Activated CD8-positive, alpha-beta memory T cell treated with anti-CD3 and anti-CD28 coated beads, Interleukin-2, amount 10 ng/mL, durations not matched to agents 7 days and 5 days (primary cell): ENCODE results near the gene DIS3L. TPM values are rescaled to one million over a fixed set of nuclear protein-coding genes. Genes with fewer than 3 reads are reported as not detected.

ENCODE experiments used
- ATAC-seq: fragments of 150-1000 bp; cut with Tn5 transposase; one replicate; pipeline ENCODE4 v1.10.0; 2021; ENCODE audit warnings: moderate library complexity
- CTCF ChIA-PET: fragments of 350-600 bp; sonication (Branson Sonifier 250); formaldehyde crosslinking; loops from one replicate; lab custom pipeline; 2021; ENCODE audit warnings: antibody characterized with exemption; lab: Charles Lee
- DNase-seq: peaks from one replicate; pipeline ENCODE4 v3.0.0-alpha.2; 2020
- H3K27ac Mint-ChIP-seq: one replicate; pipeline ENCODE4 v1.8.0; 2021; ENCODE audit warnings: mild to moderate bottlenecking, mixed read lengths
- H3K27me3 Mint-ChIP-seq: one replicate; pipeline ENCODE4 v1.8.0; 2021; ENCODE audit warnings: mixed read lengths
- H3K36me3 Mint-ChIP-seq: one replicate; pipeline ENCODE4 v1.8.0; 2021; ENCODE audit warnings: mild to moderate bottlenecking, mixed read lengths
- H3K4me1 Mint-ChIP-seq: one replicate; pipeline ENCODE4 v1.8.0; 2021; ENCODE audit warnings: mixed read lengths
- H3K4me3 Mint-ChIP-seq: one replicate; pipeline ENCODE4 v1.8.0; 2021; ENCODE audit warnings: mild to moderate bottlenecking, moderate library complexity, mixed read lengths
- H3K9me3 Mint-ChIP-seq: one replicate; pipeline ENCODE4 v1.8.0; 2022; ENCODE audit warnings: low read depth, mixed read lengths
- total RNA-seq, 2 experiments: library from RNA; stranded (reverse); gene quantifications; one replicate each; pipeline ENCODE4 v1.2.3, GENCODE V29; 2021

The DIS3L gene
- total RNA-seq, 2 experiments from 2014 or later, result 20.7 to 22.9 TPM

- ATAC-seq, result no peak
These were observed 5.3 kb upstream of the DIS3L start for GRCh38 chr15:66288093-66288492.

DNA sequence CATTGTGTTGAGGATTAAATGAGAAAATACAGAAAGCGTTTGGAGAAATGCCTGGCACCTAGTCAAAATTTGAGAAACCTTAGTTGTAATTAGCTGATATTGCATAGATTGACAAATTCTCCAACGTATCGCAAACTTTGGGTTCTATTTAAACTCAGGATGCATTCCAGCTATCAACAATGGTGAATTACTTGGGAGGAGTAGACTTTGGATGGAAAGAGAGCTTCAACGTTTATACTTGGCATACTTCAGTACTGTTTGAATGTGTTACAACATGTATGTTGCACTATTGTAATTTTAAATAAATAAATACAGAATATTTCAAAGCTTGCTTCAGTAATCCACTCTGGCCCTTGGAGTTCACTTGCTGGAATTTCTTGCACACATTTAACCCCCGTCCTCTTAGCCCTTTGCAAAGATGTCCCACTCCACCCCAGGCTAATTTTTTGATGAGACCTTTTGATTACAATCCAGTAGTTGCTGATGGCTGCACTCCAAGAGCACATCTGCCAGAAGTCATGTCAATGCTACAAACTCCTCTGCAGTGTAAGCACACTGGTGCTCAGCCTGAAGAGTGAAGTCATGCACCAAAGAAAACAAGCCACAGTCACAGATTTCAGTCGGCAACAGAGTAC is 4.7 kb upstream of the DIS3L start:
- H3K27ac Mint-ChIP-seq, result no peak overlapping the region
- no peak for DNase-seq
- H3K36me3 Mint-ChIP-seq, result no peaks in the 10 kb centered on the region
- H3K4me1 Mint-ChIP-seq, result peaks cover 22% of the 10 kb centered on the region
- ATAC-seq, result no peak
- no peaks in the 10 kb centered on the region for H3K9me3 Mint-ChIP-seq
- CTCF ChIA-PET, result interaction anchor here (0.6 to 2.8 kb wide), 8 partner anchors 9 to 772 kb away, joined by 3 to 16 read pairs (median 4); partner anchors contain the start of gene SNAPC5
- no peaks in the 10 kb centered on the region for H3K27me3 Mint-ChIP-seq
- H3K4me3 Mint-ChIP-seq, result no peak overlapping the region

More at GRCh38 chr15:66288093-66288492, 5.3 kb upstream of the DIS3L start:
- H3K9me3 Mint-ChIP-seq, result no peaks in the 10 kb centered on the region
- peaks cover 22% of the 10 kb centered on the region for H3K4me1 Mint-ChIP-seq
- H3K4me3 Mint-ChIP-seq, result no peak overlapping the region
- CTCF ChIA-PET, result interaction anchor here (0.6 to 2.8 kb wide), 10 partner anchors 9 to 771 kb away, joined by 3 to 16 read pairs (median 4); partner anchors contain the start of gene SNAPC5
- no peak for DNase-seq
- no peak overlapping the region for H3K27ac Mint-ChIP-seq
- H3K36me3 Mint-ChIP-seq, result no peaks in the 10 kb centered on the region
- no peaks in the 10 kb centered on the region for H3K27me3 Mint-ChIP-seq

DNA sequence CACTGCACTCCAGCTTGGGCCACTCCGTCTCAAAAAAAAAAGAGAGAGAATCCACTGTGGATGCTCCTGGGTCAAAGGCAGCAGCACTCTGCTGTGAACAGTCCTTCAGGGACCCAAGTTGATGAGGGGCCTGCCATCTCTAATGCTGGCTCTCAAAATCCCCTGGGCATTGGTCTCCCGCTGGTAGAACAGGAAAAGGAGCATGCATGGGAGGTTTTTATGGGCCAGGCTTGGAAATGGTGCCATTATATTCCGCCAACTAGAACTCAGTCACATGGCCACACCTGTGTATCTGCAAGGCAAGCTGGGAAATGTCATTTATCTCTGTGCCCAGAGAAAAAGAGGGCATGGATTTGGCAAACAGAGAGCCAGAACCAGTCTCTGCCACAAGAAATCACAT is 3.4 kb upstream of the DIS3L start:
- ATAC-seq (no peak), DNase-seq (no peak)
- H3K9me3 Mint-ChIP-seq, result no peaks in the 10 kb centered on the region
- peaks cover 32% of the 10 kb centered on the region for H3K4me1 Mint-ChIP-seq
- no peaks in the 10 kb centered on the region for H3K36me3 Mint-ChIP-seq
- CTCF ChIA-PET, result interaction anchor here (0.9 kb wide), 1 partner anchor 209 kb away, joined by 4 read pairs; no protein-coding TSS in a partner anchor
- H3K27ac Mint-ChIP-seq, result no peak overlapping the region
- no peak overlapping the region for H3K4me3 Mint-ChIP-seq
- H3K27me3 Mint-ChIP-seq, result no peaks in the 10 kb centered on the region

GRCh38 chr15:66290518-66290917 is 2.9 kb upstream of the DIS3L start:
- Mint-ChIP-seq H3K9me3 (no peaks in the 10 kb centered on the region), H3K27ac (no peak overlapping the region), H3K27me3 (no peaks in the 10 kb centered on the region), H3K36me3 (peaks cover 1% of the 10 kb centered on the region), H3K4me3 (no peak overlapping the region), H3K4me1 (peaks cover 33% of the 10 kb centered on the region)
- CTCF ChIA-PET, result interaction anchor here (0.9 kb wide), 1 partner anchor 209 kb away, joined by 4 read pairs; no protein-coding TSS in a partner anchor
- DNase-seq (peak; percentile 63), ATAC-seq (no peak)

GRCh38 chr15:66291816-66292570 is 1.4 kb upstream of the DIS3L start:
- CTCF ChIA-PET, result interaction anchor here (0.6 to 2.1 kb wide), 5 partner anchors 39 to 784 kb away, joined by 3 to 16 read pairs (median 3); partner anchors contain the start of gene SNAPC5
- Mint-ChIP-seq H3K4me3 (peak overlapping the region; percentile 77), H3K4me1 (peaks cover 36% of the 10 kb centered on the region), H3K9me3 (no peaks in the 10 kb centered on the region), H3K36me3 (peaks cover 7% of the 10 kb centered on the region), H3K27me3 (no peaks in the 10 kb centered on the region), H3K27ac (peak overlapping the region; percentile 85)
- DNase-seq (no peak), ATAC-seq (no peak)

DNA sequence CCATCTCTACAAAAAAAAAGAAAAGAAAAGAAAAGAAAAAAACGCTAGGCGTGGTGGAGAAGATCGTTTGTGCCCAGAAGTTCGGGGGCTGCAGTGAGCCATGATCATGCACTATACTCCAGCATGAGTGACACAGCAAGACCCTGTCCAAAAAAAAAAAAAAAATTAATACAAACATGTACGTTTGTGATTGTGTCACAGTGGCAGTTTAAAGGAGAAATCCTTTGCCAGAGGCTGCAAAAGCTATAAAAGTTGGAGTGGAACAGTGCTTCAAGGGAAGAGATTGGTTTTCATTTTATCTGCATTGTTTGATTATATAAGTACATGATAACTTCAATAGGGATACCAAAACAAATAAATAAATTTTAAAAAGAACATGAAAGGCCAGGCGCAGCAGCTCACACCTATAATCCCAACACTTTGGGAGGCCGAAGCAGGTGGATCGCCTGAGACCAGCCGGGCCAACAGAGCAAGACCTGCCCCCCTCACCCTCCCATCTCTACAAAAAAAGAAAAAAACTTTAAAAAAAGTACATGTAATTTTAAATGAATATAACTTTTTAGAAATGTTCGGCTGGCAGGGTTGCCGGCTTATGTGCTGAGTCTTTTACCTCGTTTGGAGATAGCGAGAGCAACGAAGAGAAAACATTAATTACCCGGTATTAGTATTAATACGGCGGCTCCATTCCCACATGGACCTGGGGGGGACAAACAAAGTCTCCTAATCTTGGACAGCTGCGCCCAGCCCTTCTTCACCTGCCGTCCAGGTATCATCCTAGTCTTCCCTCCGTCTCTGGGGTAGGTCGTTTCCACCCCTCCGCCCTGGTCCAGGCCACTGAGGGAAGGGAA is 573 bp upstream of the DIS3L start:
- peak overlapping the region; percentile 77 for H3K4me3 Mint-ChIP-seq
- H3K4me1 Mint-ChIP-seq, result peaks cover 39% of the 10 kb centered on the region
- H3K36me3 Mint-ChIP-seq, result peaks cover 10% of the 10 kb centered on the region
- H3K27ac Mint-ChIP-seq, result peak overlapping the region; percentile 85
- ATAC-seq (no peak), DNase-seq (no peak)
- no peaks in the 10 kb centered on the region for H3K9me3 Mint-ChIP-seq
- H3K27me3 Mint-ChIP-seq, result no peaks in the 10 kb centered on the region
- CTCF ChIA-PET, result interaction anchor here (0.6 to 2.4 kb wide), 9 partner anchors 9 to 785 kb away, joined by 3 to 23 read pairs (median 4); partner anchors contain the start of gene SNAPC5

- peaks cover 13% of the 10 kb centered on the region for H3K36me3 Mint-ChIP-seq
- H3K27ac Mint-ChIP-seq, result peak overlapping the region; percentile 89
- CTCF ChIA-PET, result interaction anchor here (1.7 to 2.4 kb wide), 3 partner anchors 27 to 211 kb away, joined by 5 to 23 read pairs (median 7); partner anchors contain the start of genes SNAPC5 and ZWILCH
- no peaks in the 10 kb centered on the region for H3K27me3 Mint-ChIP-seq
- H3K4me3 Mint-ChIP-seq, result peak overlapping the region; percentile 78
- H3K9me3 Mint-ChIP-seq, result no peaks in the 10 kb centered on the region
- ATAC-seq, result peak; percentile 10
- peak; percentile 55 for DNase-seq
- peaks cover 39% of the 10 kb centered on the region for H3K4me1 Mint-ChIP-seq
These were observed 976 bp downstream of the DIS3L start for GRCh38 chr15:66294157-66294931.

DNA sequence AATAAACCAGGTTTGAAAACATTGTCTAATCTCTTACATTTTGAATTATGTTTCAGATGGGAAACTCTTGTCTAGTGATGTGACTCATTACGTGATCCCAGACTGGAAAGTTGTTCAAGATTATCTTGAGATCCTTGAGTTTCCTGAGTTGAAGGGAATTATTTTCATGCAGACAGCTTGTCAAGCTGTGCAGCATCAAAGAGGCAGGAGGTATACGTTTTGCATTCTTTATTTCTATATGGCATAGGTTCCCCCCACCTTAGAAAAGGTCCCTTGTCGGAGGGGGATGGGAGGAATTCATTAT is 1.5 kb downstream of the DIS3L start:
- Mint-ChIP-seq H3K27me3 (no peaks in the 10 kb centered on the region), H3K4me1 (peaks cover 39% of the 10 kb centered on the region), H3K9me3 (no peaks in the 10 kb centered on the region), H3K36me3 (peaks cover 13% of the 10 kb centered on the region), H3K4me3 (peak overlapping the region; percentile 78), H3K27ac (peak overlapping the region; percentile 89)
- CTCF ChIA-PET, result interaction anchor here (1.7 to 2.4 kb wide), 3 partner anchors 27 to 210 kb away, joined by 5 to 23 read pairs (median 7); partner anchors contain the start of genes SNAPC5 and ZWILCH
- DNase-seq (no peak), ATAC-seq (no peak)

GRCh38 chr15:66296186-66296585 is 2.8 kb downstream of the DIS3L start:
- Mint-ChIP-seq H3K36me3 (peaks cover 13% of the 10 kb centered on the region), H3K27me3 (no peaks in the 10 kb centered on the region), H3K4me1 (peaks cover 30% of the 10 kb centered on the region), H3K4me3 (no peak overlapping the region), H3K27ac (no peak overlapping the region), H3K9me3 (no peaks in the 10 kb centered on the region)
- CTCF ChIA-PET, result interaction anchor here (1.0 to 1.3 kb wide), 2 partner anchors 45 to 202 kb away, joined by 3 read pairs; partner anchors contain the start of gene SNAPC5
- ATAC-seq, result no peak
- DNase-seq, result no peak

DNA sequence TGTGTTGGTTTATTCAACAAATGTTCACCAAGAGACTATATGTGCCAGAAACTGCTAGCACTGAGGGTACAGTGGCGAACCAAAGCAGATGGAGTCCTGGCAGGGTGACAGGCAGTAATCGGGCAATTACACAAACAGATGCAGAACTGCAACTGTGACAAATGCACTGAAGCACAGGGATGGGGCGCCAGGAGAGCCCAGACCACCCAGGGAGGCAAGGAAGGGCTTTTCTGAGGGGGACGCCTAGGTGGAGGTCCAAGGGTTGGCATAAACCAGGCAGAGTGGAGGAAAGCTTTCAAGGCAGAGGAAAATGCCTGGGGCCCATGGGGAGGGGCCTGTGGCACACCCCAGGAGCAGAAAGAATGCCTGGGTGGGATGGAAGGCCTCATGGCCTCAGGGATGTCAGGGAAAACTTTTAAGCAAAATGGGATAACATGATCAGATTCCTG is 5.5 kb downstream of the DIS3L start:
- CTCF ChIA-PET, result no interaction called here
- peaks cover 13% of the 10 kb centered on the region for H3K36me3 Mint-ChIP-seq
- H3K4me3 Mint-ChIP-seq, result no peak overlapping the region
- H3K4me1 Mint-ChIP-seq, result peaks cover 17% of the 10 kb centered on the region
- H3K27ac Mint-ChIP-seq, result no peak overlapping the region
- H3K27me3 Mint-ChIP-seq, result no peaks in the 10 kb centered on the region
- ATAC-seq (no peak), DNase-seq (no peak)
- no peaks in the 10 kb centered on the region for H3K9me3 Mint-ChIP-seq

DNA sequence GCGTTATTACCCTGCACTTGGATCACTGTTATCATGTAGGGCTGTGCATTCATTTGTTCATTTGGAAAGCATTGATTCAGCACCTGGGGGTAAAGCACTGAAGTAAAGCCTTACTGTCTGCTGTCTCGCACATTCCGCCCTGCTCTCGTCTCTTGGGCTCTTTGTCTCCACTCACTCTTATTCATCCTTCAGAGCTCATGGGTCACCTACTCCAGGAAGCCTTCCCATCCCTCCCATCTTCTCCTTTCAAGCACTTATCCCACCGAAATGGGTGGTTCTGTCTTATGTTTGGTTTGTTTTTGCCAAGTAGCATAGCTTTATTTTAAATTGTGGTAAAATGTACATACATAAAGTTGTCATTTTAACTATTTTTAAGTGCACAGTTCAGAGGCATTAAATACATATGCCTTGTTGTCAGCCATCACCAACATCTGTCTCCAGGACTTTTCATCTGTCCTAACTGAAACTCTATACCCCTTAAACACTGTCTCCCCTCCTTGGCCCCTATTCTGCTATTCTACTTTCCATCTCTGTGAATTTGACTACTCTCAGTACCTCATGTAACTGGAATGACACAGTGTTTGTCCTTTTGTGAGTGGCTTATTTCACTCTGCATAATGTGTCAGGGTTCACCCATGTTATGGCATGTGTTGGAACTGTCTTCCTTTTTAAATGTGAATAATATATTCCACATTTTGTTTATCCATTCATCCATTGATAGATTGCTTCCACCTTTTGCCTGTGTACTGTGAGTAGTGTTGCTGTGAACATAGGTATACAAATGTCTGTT is 9.3 kb downstream of the DIS3L start:
- H3K27ac Mint-ChIP-seq, result peak overlapping the region; percentile 0
- ATAC-seq (no peak), DNase-seq (no peak)
- no peaks in the 10 kb centered on the region for H3K9me3 Mint-ChIP-seq
- H3K36me3 Mint-ChIP-seq, result peaks cover 5% of the 10 kb centered on the region
- no peak overlapping the region for H3K4me3 Mint-ChIP-seq
- no peaks in the 10 kb centered on the region for H3K27me3 Mint-ChIP-seq
- peaks cover under 1% of the 10 kb centered on the region for H3K4me1 Mint-ChIP-seq
- CTCF ChIA-PET, result interaction anchor here (1.0 to 1.5 kb wide), 2 partner anchors 14 to 196 kb away, joined by 3 to 6 read pairs; no protein-coding TSS in a partner anchor
